ENCODE data around the gene DSG3. TPM values are rescaled to one million over a fixed set of nuclear protein-coding genes. Genes with fewer than 3 reads are reported as not detected.

DSG3 gene
- total and polyA plus RNA-seq, 8 donors: 0.31 to 47.6 (median 0.95) TPM; not detected in 4

DNA sequence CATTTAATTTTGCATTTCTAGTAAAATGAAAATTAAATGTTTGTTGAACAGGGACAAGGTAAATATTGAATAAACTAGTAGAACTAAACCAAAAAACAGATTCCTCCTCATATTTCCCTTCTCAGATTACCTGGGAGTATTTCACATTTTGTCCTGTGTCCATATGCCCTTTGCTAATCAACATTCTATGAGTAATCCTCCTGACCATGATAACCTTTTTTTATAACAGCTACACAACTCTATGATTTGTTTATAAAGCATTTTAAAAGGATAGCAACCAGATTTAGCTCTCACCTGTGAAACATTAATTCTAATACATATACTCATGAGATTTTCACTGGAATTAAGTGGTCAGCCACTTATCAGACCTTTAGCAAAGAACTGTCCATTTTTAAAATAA is 43.3 kb downstream of the DSG3 start:
- Histone ChIP-seq H3K9me3 (no peaks in the 10 kb centered on the region), H3K27me3 (no peaks in the 10 kb centered on the region), H3K36me3 (no peaks in the 10 kb centered on the region), H3K27ac (peak overlapping the region in 1 of 5 donors; percentile 24), H3K4me3 (no peak overlapping the region), H3K4me1 (no peaks in the 10 kb centered on the region)
- intact Hi-C loops (cut with DNase I; ENCODE audit: low total_unique reads): no loop called here
- no peak for DNase-seq
- TF ChIP-seq POLR2AphosphoS5 (IDR thresholded peaks at IDR 0.05) (no peak), POLR2A (IDR thresholded peaks at IDR 0.05) (no peak), EP300 (IDR thresholded peaks at IDR 0.05) (no peak)
- TF ChIP-seq, protein P1, sequence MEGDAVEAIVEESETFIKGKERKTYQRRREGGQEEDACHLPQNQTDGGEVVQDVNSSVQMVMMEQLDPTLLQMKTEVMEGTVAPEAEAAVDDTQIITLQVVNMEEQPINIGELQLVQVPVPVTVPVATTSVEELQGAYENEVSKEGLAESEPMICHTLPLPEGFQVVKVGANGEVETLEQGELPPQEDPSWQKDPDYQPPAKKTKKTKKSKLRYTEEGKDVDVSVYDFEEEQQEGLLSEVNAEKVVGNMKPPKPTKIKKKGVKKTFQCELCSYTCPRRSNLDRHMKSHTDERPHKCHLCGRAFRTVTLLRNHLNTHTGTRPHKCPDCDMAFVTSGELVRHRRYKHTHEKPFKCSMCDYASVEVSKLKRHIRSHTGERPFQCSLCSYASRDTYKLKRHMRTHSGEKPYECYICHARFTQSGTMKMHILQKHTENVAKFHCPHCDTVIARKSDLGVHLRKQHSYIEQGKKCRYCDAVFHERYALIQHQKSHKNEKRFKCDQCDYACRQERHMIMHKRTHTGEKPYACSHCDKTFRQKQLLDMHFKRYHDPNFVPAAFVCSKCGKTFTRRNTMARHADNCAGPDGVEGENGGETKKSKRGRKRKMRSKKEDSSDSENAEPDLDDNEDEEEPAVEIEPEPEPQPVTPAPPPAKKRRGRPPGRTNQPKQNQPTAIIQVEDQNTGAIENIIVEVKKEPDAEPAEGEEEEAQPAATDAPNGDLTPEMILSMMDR (IDR thresholded peaks at IDR 0.05): no peak

DNA sequence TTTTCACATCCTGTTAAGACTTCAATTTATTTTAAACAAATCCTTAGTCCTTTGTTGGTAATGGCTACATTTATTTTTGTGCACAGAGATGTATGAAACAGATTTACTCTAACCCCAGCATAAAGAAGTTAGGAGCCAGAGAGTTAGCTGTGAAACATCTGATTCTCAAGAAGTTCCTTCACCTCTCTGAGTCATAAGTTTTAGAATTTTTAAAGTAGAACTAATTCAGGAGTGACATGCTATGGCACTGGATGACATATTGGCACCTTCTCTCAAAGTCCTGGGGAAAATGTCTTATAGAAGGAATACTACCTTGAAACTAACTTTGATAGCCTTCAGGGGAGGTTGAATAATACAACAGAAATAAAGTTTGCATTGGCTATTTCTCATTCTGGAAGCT is 44.0 kb downstream of the DSG3 start:
- intact Hi-C loops (cut with DNase I; ENCODE audit: low total_unique reads): no loop called here

DNA sequence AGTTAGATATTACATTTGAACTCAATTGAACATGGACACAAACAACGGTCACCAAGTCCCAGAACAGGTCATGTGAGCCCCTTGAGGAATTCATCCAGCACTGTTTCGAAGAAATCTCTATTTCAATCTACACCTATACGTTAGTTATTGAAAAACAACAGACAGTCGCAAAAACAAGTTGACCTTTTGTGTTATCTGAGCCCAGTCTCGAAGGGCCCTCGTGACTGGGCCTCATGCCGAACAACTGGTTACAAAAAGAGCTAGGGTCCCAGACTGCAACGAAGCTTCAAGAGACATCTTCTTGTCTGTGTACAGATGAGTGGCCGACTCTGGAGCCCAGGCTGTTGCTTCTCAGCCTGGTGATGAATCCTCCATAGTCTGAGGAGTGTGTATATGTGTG is 45.1 kb downstream of the DSG3 start:
- Histone ChIP-seq H3K9me3 (no peaks in the 10 kb centered on the region), H3K36me3 (no peaks in the 10 kb centered on the region), H3K27ac (no peak overlapping the region), H3K4me3 (no peak overlapping the region), H3K4me1 (peaks cover 0 to 2% (median 2%) of the 10 kb centered on the region in 4 donors), H3K27me3 (peaks cover 0 to 7% (median 4%) of the 10 kb centered on the region in 3 donors)
- no peak for DNase-seq
- TF ChIP-seq EP300 (IDR thresholded peaks at IDR 0.05) (no peak), POLR2A (IDR thresholded peaks at IDR 0.05) (no peak), POLR2AphosphoS5 (IDR thresholded peaks at IDR 0.05) (no peak)
- TF ChIP-seq, protein P1 (IDR thresholded peaks at IDR 0.05): no peak
- intact Hi-C loops (cut with DNase I; ENCODE audit: low total_unique reads): no loop called here
- WGBS, 5 donors: 91 to 96% (median 93%) methylated on average over 9 of the region's 9 CpGs

More for the DNA sequence above, 44.0 kb downstream of the DSG3 start:
- no peaks in the 10 kb centered on the region for H3K36me3 ChIP-seq
- no peak for TF ChIP-seq POLR2AphosphoS5 (IDR thresholded peaks at IDR 0.05)
- TF ChIP-seq EP300 (IDR thresholded peaks at IDR 0.05): no peak
- no peak for TF ChIP-seq POLR2A (IDR thresholded peaks at IDR 0.05)
- TF ChIP-seq, protein P1 (IDR thresholded peaks at IDR 0.05): no peak
- no peaks in the 10 kb centered on the region for H3K4me1 ChIP-seq
- no peak for DNase-seq
- H3K27me3 ChIP-seq: no peaks in the 10 kb centered on the region
- no peak overlapping the region for H3K4me3 ChIP-seq
- no peaks in the 10 kb centered on the region for H3K9me3 ChIP-seq
- H3K27ac ChIP-seq: no peak overlapping the region

DNA sequence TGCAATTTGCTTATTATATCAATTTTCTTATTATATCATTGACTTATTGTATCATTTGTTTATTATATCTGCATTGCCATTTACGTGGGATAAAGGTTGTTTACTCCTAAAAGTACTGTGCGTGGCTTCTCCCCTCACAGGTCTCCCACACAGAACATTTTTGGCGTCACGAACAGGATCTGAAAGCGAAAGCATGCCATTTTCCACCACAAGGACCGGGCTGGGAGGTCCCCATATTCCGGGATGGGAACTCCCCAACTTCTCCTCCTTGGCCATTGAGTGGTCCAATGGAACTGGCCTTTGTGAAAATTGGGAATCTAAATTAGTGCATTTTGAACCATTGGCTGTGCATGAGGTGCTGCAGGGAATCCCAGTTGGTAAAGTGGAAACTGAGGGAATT is 45.6 kb downstream of the DSG3 start:
- 74 to 89% (median 88%) methylated on average over 7 of the region's 7 CpGs for WGBS, 5 donors
- TF ChIP-seq, protein P1 (IDR thresholded peaks at IDR 0.05): no peak
- TF ChIP-seq EP300 (IDR thresholded peaks at IDR 0.05) (no peak), POLR2A (IDR thresholded peaks at IDR 0.05) (no peak)
- no peak overlapping the region for H3K27ac ChIP-seq
- no peak for DNase-seq
- peaks cover 0 to 6% (median 5%) of the 10 kb centered on the region in 4 donors for H3K4me1 ChIP-seq
- H3K36me3 ChIP-seq: no peaks in the 10 kb centered on the region
- no peaks in the 10 kb centered on the region for H3K9me3 ChIP-seq
- H3K27me3 ChIP-seq: peaks cover 0 to 12% (median 9%) of the 10 kb centered on the region in 3 donors
- no peak overlapping the region for H3K4me3 ChIP-seq
- intact Hi-C loops (cut with DNase I; ENCODE audit: low total_unique reads): no loop called here

Data from stomach (tissue), 9 donors.